ENCODE data around the gene SEMA4B. TPM values are rescaled to one million over a fixed set of nuclear protein-coding genes. Genes with fewer than 3 reads are reported as not detected.

Gene SEMA4B
- total RNA-seq, 4 donors from 2014 or later, result 18.7 to 44.9 (median 41.9) TPM

- no peak overlapping the region for H3K4me3 ChIP-seq
- no peak overlapping the region for H3K27ac ChIP-seq
- 88 to 90% methylated on average over 2 to 3 of the region's 22 CpGs for WGBS, 2 donors (ENCODE audit: low coverage in 1 of 2)
- H3K27me3 ChIP-seq, result no peaks in the 10 kb centered on the region
- peaks cover 0 to 50% of the 10 kb centered on the region in 2 donors for H3K36me3 ChIP-seq
- no peaks in the 10 kb centered on the region for H3K4me1 ChIP-seq
- TF ChIP-seq EP300 (IDR thresholded peaks at IDR 0.05), result no peak
- no peak for TF ChIP-seq POLR2AphosphoS5 (IDR thresholded peaks at IDR 0.05)
- no peak for TF ChIP-seq POLR2A (IDR thresholded peaks at IDR 0.05)
- TF ChIP-seq CTCF (IDR thresholded peaks at IDR 0.05), result no peak
- ATAC-seq, result no peak
- no peaks in the 10 kb centered on the region for H3K9me3 ChIP-seq
Measured at GRCh38 chr15:90241343-90242192, 40.4 kb downstream of the SEMA4B start.

GRCh38 chr15:90243943-90244639, 43.0 kb downstream of the SEMA4B start:
- Histone ChIP-seq H3K9me3 (no peaks in the 10 kb centered on the region), H3K4me1 (peaks cover 0 to 4% (median 0%) of the 10 kb centered on the region in 3 donors), H3K27me3 (no peaks in the 10 kb centered on the region), H3K4me3 (no peak overlapping the region), H3K36me3 (peaks cover 0 to 27% of the 10 kb centered on the region in 2 donors), H3K27ac (no peak overlapping the region)
- ATAC-seq, result no peak
- WGBS, 2 donors (ENCODE audit: low coverage in 1 of 2), result 79 to 84% methylated on average over 5 to 7 of the region's 10 CpGs
- no peak for TF ChIP-seq POLR2A (IDR thresholded peaks at IDR 0.05)
- no peak for TF ChIP-seq POLR2AphosphoS5 (IDR thresholded peaks at IDR 0.05)
- TF ChIP-seq EP300 (IDR thresholded peaks at IDR 0.05), result no peak
- no peak for TF ChIP-seq CTCF (IDR thresholded peaks at IDR 0.05)

- ATAC-seq, result peak; percentile 21
- Histone ChIP-seq H3K27me3 (no peaks in the 10 kb centered on the region), H3K9me3 (no peaks in the 10 kb centered on the region), H3K27ac (peak overlapping the region in 3 of 4 donors; percentile 51 to 70 (median 55)), H3K4me3 (peak overlapping the region in 1 of 2 donors; percentile 64), H3K4me1 (peaks cover 0 to 16% (median 5%) of the 10 kb centered on the region in 3 donors), H3K36me3 (no peaks in the 10 kb centered on the region)
- TF ChIP-seq POLR2AphosphoS5 (IDR thresholded peaks at IDR 0.05), result no peak
- no peak for TF ChIP-seq CTCF (IDR thresholded peaks at IDR 0.05)
- TF ChIP-seq POLR2A (IDR thresholded peaks at IDR 0.05), result no peak
- no peak for TF ChIP-seq EP300 (IDR thresholded peaks at IDR 0.05)
- WGBS, 2 donors (ENCODE audit: low coverage in 1 of 2), result 78% methylated on average over 5 of the region's 6 CpGs; no CpG with 5 or more reads in 1 of the 2 donors
Measured at GRCh38 chr15:90248789-90249202, 47.7 kb downstream of the SEMA4B start.

- H3K27ac ChIP-seq, result peak within 1 kb of the TSS in 3 of 4 donors; percentile 51 to 70 (median 55)
- whole genome bisulfite sequencing, 2 donors (ENCODE audit: low coverage in 1 of 2), result 0% methylated on average over 12 to 17 of the region's 44 CpGs
- peak; percentile 96 for ATAC-seq
Measured at GRCh38 chr15:90249203-90249863, 48.2 kb downstream of the SEMA4B start, which contains the start of gene TTLL13. TTLL13 (plus strand) TSS chr15:90249556; CDS start chr15:90250631, 1,075 bp downstream.

More at GRCh38 chr15:90249203-90249863, 48.2 kb downstream of the SEMA4B start, which contains the start of gene TTLL13:
- Histone ChIP-seq H3K27me3 (no peaks in the 10 kb centered on the region), H3K36me3 (no peaks in the 10 kb centered on the region), H3K4me1 (peaks cover 0 to 16% (median 5%) of the 10 kb centered on the region in 3 donors), H3K4me3 (peak within 1 kb of the TSS; percentile 28 to 64), H3K9me3 (no peaks in the 10 kb centered on the region)
- TF ChIP-seq EP300 (IDR thresholded peaks at IDR 0.05), result no peak
- peak in 1 of 4 experiments; percentile 23 for TF ChIP-seq CTCF (IDR thresholded peaks at IDR 0.05)
- peak; percentile 42 for TF ChIP-seq POLR2AphosphoS5 (IDR thresholded peaks at IDR 0.05)
